ENCODE measurements around the gene CCDC116.

GRCh38 chr22:21615731-21616130 lies 16.8 kb upstream of the CCDC116 start:
- no peak for TF ChIP-seq CTCF (IDR thresholded peaks at IDR 0.05; ENCODE audit: low read depth, low read length)
- TF ChIP-seq MYC (IDR thresholded peaks at IDR 0.05; ENCODE audit: low read depth, low read length): no peak
- TF ChIP-seq POLR2A (IDR thresholded peaks at IDR 0.05; ENCODE audit: extremely low read depth, insufficient read length): no peak
- TF ChIP-seq MAX (IDR thresholded peaks at IDR 0.05; ENCODE audit: low read depth, low read length): no peak

Data from NB4 (cell line).